ENCODE results near the gene PRICKLE2.

PRICKLE2 gene

DNA sequence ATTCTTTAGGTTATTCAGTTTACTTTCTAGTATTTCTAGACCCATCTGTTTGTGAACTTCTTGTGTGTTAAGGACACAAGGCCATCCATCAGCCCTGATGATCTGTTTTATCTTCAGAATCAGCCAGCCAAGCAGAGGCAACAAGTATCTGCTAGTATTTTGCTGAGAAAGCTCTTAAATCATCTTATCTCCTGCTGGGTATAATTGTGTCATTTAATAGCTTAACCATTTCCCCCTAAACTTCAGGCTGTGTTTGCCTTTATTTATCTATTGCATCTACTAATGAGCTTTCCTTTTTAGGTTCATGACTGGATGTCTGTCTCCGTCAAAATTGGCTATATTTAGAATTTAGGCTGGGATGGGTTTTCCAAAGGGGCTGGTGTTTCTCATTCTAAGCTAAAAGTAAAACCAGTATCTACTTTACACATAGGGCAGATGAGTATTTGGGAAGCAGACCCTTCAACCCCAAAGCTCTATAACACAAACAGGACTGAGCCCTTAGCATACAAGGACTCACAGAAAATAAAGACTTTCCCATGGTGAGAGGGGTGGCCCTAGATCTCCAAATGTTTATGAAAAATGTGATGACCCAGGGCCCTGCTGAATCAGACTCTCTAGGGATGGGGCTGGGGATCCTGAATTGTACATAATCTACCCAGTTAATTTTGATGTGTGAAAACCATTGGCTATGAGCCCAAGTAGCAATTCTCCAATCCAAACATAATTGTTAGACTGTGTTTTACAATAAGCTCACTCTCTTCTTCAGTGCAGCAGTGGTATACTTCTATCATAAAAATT, 136.7 kb downstream of the PRICKLE2 start:
- Histone ChIP-seq H3K4me1 (ENCODE audit: control insufficient read depth, low read depth, low read length) (peaks cover 19% of the 10 kb centered on the region), H3K79me1 (ENCODE audit: low read length) (no peaks in the 10 kb centered on the region), H3K4me3 (ENCODE audit: low read length) (no peak overlapping the region), H3K18ac (ENCODE audit: low read length) (peak overlapping the region; percentile 80), H4K5ac (ENCODE audit: low read length) (no peak overlapping the region), H3K27ac (ENCODE audit: low read depth, low read length) (no peak overlapping the region), H2AK5ac (ENCODE audit: low read length) (no peak overlapping the region), H3K4me2 (ENCODE audit: low read length) (no peak overlapping the region), H3K4ac (ENCODE audit: low read depth, low read length) (no peak overlapping the region), H2BK5ac (ENCODE audit: low read length) (no peak overlapping the region), H2BK15ac (replicated peaks; ENCODE audit: low read depth) (no peak overlapping the region), H3K36me3 (ENCODE audit: control insufficient read depth, insufficient read depth, low read length) (no peaks in the 10 kb centered on the region), H3K23ac (ENCODE audit: low read length) (no peak overlapping the region), H4K8ac (ENCODE audit: low read depth, low read length) (no peak overlapping the region), H3K27me3 (ENCODE audit: insufficient read depth, low read length, poor library complexity) (no peaks in the 10 kb centered on the region), H3K9ac (ENCODE audit: low read length) (no peak overlapping the region), H2BK120ac (ENCODE audit: low read depth, low read length) (no peak overlapping the region), H3K79me2 (ENCODE audit: control insufficient read depth, insufficient read depth, low read length) (no peaks in the 10 kb centered on the region), H3K56ac (ENCODE audit: low read length) (no peak overlapping the region)
- no CpG with 5 or more reads among the region's 1 CpG for WGBS (ENCODE audit: extremely low coverage, insufficient coverage, low lambda C conversion rate)
- peak; percentile 63 for DNase-seq

DNA sequence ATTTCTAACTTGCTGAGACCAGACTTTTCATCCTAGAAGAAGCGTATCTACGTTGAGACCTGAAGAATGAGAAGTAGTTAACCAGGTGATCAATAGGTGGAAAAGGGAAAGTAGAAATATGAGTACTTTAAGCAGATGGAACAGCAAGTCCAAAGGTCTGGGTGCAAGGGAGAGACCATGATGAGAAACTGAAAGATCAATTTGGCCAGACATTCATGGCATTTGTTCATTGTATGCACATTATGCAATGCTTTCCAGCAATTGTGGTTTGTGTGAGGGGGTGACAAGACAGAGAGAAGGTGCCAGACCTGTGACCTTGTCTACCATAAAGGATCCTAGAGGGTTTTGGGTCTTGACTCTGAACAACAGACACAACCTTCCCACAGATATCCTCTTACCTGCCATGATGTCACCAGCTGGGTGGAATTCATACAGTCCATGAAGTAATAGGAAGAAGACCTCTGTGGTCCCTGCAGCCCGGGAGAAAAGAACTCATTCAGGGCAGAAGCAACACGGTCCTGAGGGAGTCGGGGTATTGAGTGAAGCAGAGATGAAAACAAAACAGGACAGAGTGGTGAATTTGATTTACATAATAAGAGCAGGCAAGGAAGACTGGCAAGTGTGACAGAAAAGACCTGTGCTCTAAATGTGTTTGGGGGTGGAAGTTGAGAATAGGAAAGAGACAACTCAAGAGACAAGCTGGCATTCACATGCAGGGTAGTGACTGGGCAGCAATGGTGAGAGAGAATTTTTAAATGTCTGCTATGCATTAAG, 138.6 kb downstream of the PRICKLE2 start:
- Histone ChIP-seq H3K36me3 (ENCODE audit: control insufficient read depth, insufficient read depth, low read length) (no peaks in the 10 kb centered on the region), H4K8ac (ENCODE audit: low read depth, low read length) (no peak overlapping the region), H2BK5ac (ENCODE audit: low read length) (peak overlapping the region; percentile 41), H4K5ac (ENCODE audit: low read length) (no peak overlapping the region), H3K27ac (ENCODE audit: low read depth, low read length) (no peak overlapping the region), H3K27me3 (ENCODE audit: insufficient read depth, low read length, poor library complexity) (no peaks in the 10 kb centered on the region), H3K4me2 (ENCODE audit: low read length) (no peak overlapping the region), H3K23ac (ENCODE audit: low read length) (no peak overlapping the region), H3K4me3 (ENCODE audit: low read length) (no peak overlapping the region), H2BK15ac (replicated peaks; ENCODE audit: low read depth) (no peak overlapping the region), H3K4me1 (ENCODE audit: control insufficient read depth, low read depth, low read length) (peaks cover 24% of the 10 kb centered on the region), H2BK120ac (ENCODE audit: low read depth, low read length) (no peak overlapping the region), H3K79me1 (ENCODE audit: low read length) (no peaks in the 10 kb centered on the region), H3K9ac (ENCODE audit: low read length) (no peak overlapping the region), H3K18ac (ENCODE audit: low read length) (peak overlapping the region; percentile 30), H2AK5ac (ENCODE audit: low read length) (no peak overlapping the region), H3K79me2 (ENCODE audit: control insufficient read depth, insufficient read depth, low read length) (no peaks in the 10 kb centered on the region), H3K4ac (ENCODE audit: low read depth, low read length) (no peak overlapping the region), H3K56ac (ENCODE audit: low read length) (peak overlapping the region; percentile 44)
- peak; percentile 61 for DNase-seq
- no CpG with 5 or more reads among the region's 5 CpGs for WGBS (ENCODE audit: extremely low coverage, insufficient coverage, low lambda C conversion rate)

DNA sequence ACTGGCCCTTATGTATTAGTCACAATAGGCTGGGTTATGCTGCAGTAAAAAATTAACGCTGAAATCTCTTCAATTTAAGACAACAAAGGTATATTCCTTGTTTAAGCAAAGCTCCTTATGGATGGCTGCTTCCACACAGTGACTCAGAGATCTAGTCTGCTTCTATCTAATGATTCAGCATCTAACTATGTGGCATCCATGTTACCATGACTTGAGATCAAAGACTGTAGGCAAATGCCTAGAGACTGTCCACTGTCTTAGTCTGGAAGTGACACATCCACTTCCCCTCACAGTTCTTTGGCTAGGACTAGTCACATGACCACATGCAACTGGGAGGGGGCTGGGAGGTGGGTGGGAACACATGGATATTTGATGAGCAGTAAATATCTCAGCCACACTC, 140.6 kb downstream of the PRICKLE2 start:
- no peak overlapping the region for H3K18ac ChIP-seq (ENCODE audit: low read length)
- H3K79me1 ChIP-seq (ENCODE audit: low read length) = no peaks in the 10 kb centered on the region
- H3K36me3 ChIP-seq (ENCODE audit: control insufficient read depth, insufficient read depth, low read length) = no peaks in the 10 kb centered on the region
- no peak overlapping the region for H2AK5ac ChIP-seq (ENCODE audit: low read length)
- H3K4me3 ChIP-seq (ENCODE audit: low read length) = no peak overlapping the region
- H3K4me1 ChIP-seq (ENCODE audit: control insufficient read depth, low read depth, low read length) = peaks cover 20% of the 10 kb centered on the region
- H3K27me3 ChIP-seq (ENCODE audit: insufficient read depth, low read length, poor library complexity) = no peaks in the 10 kb centered on the region
- H4K5ac ChIP-seq (ENCODE audit: low read length) = no peak overlapping the region
- H2BK5ac ChIP-seq (ENCODE audit: low read length) = no peak overlapping the region
- no CpG with 5 or more reads among the region's 1 CpG for WGBS (ENCODE audit: extremely low coverage, insufficient coverage, low lambda C conversion rate)
- no peak overlapping the region for H2BK120ac ChIP-seq (ENCODE audit: low read depth, low read length)
- H3K27ac ChIP-seq (ENCODE audit: low read depth, low read length) = no peak overlapping the region
- H2BK15ac ChIP-seq (replicated peaks; ENCODE audit: low read depth) = peak overlapping the region; percentile 8
- no peaks in the 10 kb centered on the region for H3K79me2 ChIP-seq (ENCODE audit: control insufficient read depth, insufficient read depth, low read length)
- no peak overlapping the region for H3K4me2 ChIP-seq (ENCODE audit: low read length)
- no peak overlapping the region for H3K23ac ChIP-seq (ENCODE audit: low read length)
- peak; percentile 61 for DNase-seq
- H4K8ac ChIP-seq (ENCODE audit: low read depth, low read length) = no peak overlapping the region
- H3K4ac ChIP-seq (ENCODE audit: low read depth, low read length) = no peak overlapping the region
- no peak overlapping the region for H3K56ac ChIP-seq (ENCODE audit: low read length)
- no peak overlapping the region for H3K9ac ChIP-seq (ENCODE audit: low read length)

DNA sequence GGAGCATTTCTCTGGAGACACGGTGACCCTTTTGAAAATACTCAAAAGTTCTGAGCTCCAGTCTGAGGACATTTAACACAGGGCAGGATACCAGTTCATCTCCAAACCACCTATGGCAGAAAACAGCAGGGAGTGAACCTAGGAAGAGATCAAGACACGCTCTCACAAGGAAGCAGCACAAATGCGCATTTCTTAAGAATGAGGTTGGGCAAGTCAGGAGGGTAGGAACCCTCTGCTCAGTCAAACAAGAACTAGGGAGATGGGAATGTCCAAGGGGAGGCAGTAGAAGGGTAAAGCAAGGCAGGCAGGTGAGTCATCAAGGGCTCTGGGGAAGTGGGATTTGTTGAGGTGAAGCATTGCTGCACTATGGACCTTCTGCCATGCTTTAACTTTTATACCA, 141.7 kb downstream of the PRICKLE2 start:
- Histone ChIP-seq H3K23ac (ENCODE audit: low read length) (no peak overlapping the region), H3K79me1 (ENCODE audit: low read length) (no peaks in the 10 kb centered on the region), H3K4me2 (ENCODE audit: low read length) (no peak overlapping the region), H3K56ac (ENCODE audit: low read length) (peak overlapping the region; percentile 43), H2BK5ac (ENCODE audit: low read length) (no peak overlapping the region), H3K27ac (ENCODE audit: low read depth, low read length) (no peak overlapping the region), H3K36me3 (ENCODE audit: control insufficient read depth, insufficient read depth, low read length) (no peaks in the 10 kb centered on the region), H3K4me3 (ENCODE audit: low read length) (no peak overlapping the region), H4K8ac (ENCODE audit: low read depth, low read length) (no peak overlapping the region), H3K4ac (ENCODE audit: low read depth, low read length) (no peak overlapping the region), H3K9ac (ENCODE audit: low read length) (no peak overlapping the region), H3K27me3 (ENCODE audit: insufficient read depth, low read length, poor library complexity) (no peaks in the 10 kb centered on the region), H2BK120ac (ENCODE audit: low read depth, low read length) (no peak overlapping the region), H3K79me2 (ENCODE audit: control insufficient read depth, insufficient read depth, low read length) (no peaks in the 10 kb centered on the region), H3K18ac (ENCODE audit: low read length) (peak overlapping the region; percentile 31), H3K4me1 (ENCODE audit: control insufficient read depth, low read depth, low read length) (peaks cover 15% of the 10 kb centered on the region), H2AK5ac (ENCODE audit: low read length) (peak overlapping the region; percentile 78), H4K5ac (ENCODE audit: low read length) (no peak overlapping the region), H2BK15ac (replicated peaks; ENCODE audit: low read depth) (no peak overlapping the region)
- WGBS (ENCODE audit: extremely low coverage, insufficient coverage, low lambda C conversion rate) = no CpG with 5 or more reads among the region's 3 CpGs
- peak; percentile 73 for DNase-seq

DNA sequence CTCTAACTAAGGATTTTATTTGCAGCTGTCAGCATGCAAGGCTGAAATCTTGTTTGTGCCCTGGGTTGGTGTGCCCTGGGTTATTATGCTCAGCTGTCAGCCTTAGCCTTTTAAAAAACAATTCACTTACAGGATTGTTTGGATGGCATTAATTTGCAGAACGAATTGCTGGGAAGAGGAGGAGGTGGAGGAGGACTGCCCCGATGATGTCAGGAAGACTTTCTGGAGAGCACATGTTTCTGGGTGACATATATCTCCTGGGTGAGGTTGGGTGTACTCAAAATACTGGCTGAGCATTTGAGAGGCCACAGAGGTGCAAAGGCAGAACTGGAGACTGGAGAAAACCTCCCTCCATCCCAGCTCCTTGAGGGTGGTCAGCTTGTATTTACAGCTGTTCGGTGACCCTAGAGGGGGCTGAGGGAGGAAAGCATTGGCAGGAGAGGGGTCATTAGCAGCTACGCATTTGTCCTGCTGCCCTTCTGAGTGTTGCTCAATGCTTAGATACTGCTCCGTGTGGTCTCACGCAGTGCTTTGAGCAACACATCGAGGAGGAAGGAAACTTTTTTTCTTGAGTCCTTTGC, 142.2 kb downstream of the PRICKLE2 start:
- Histone ChIP-seq H2BK15ac (replicated peaks; ENCODE audit: low read depth) (no peak overlapping the region), H3K4me1 (ENCODE audit: control insufficient read depth, low read depth, low read length) (peaks cover 15% of the 10 kb centered on the region), H3K27ac (ENCODE audit: low read depth, low read length) (peak overlapping the region; percentile 9), H3K4ac (ENCODE audit: low read depth, low read length) (no peak overlapping the region), H3K4me2 (ENCODE audit: low read length) (no peak overlapping the region), H2BK5ac (ENCODE audit: low read length) (peak overlapping the region; percentile 19), H3K4me3 (ENCODE audit: low read length) (no peak overlapping the region), H2AK5ac (ENCODE audit: low read length) (peak overlapping the region; percentile 78), H3K79me1 (ENCODE audit: low read length) (no peaks in the 10 kb centered on the region), H2BK120ac (ENCODE audit: low read depth, low read length) (no peak overlapping the region), H4K8ac (ENCODE audit: low read depth, low read length) (no peak overlapping the region), H4K5ac (ENCODE audit: low read length) (no peak overlapping the region), H3K9ac (ENCODE audit: low read length) (no peak overlapping the region), H3K36me3 (ENCODE audit: control insufficient read depth, insufficient read depth, low read length) (no peaks in the 10 kb centered on the region), H3K27me3 (ENCODE audit: insufficient read depth, low read length, poor library complexity) (no peaks in the 10 kb centered on the region), H3K18ac (ENCODE audit: low read length) (no peak overlapping the region), H3K23ac (ENCODE audit: low read length) (no peak overlapping the region), H3K79me2 (ENCODE audit: control insufficient read depth, insufficient read depth, low read length) (no peaks in the 10 kb centered on the region), H3K56ac (ENCODE audit: low read length) (peak overlapping the region; percentile 43)
- no CpG with 5 or more reads among the region's 7 CpGs for WGBS (ENCODE audit: extremely low coverage, insufficient coverage, low lambda C conversion rate)
- no peak for DNase-seq
